ENCODE results near the gene HSD17B11.
A peak's percentile ranks its signal among the peaks of the same experiment; 100 is the strongest.
"Not testable (repeated sequence)": the region's sequence is repeated elsewhere in the genome, so short reads cannot be mapped to it uniquely, and the experiment has no call there.

Gene HSD17B11

DNA sequence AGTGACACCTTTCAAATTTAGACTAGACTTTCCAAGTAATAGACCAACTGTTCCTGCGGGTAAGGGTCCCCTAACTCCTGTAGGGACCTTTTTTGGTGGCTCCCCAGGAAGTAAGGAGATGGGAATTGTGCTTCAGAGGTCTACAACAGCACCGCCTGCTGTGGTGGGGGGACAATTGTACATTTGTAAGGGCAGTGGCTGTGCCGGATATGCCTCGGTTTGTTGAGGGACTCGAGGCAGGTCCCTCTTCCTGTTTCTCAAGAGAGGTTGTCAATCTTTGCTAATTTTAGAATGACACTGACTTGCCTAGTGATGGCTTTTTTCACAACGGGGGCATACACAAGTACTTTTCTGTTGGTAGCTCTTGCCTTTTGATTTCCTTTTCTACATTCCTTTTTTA, 15.5 kb upstream of the HSD17B11 start:
- H3K4me2 ChIP-seq, result 0 out of 2 replicates have a peak overlapping the region, but pooled peaks have one; percentile 6
- no peak overlapping the region for H3K9ac ChIP-seq
- H3K36me3 ChIP-seq, result no peaks in the 10 kb centered on the region
- no peaks in the 10 kb centered on the region for H4K20me1 ChIP-seq
- H3K9me3 ChIP-seq, result no peaks in the 10 kb centered on the region; the same call in 1 of the 2 replicates
- no peaks in the 10 kb centered on the region for H3K27me3 ChIP-seq
- H3K27ac ChIP-seq, result no peak overlapping the region
- no peak for TF ChIP-seq Cebpa-rat (IDR thresholded peaks at IDR 0.05)
- no peaks in the 10 kb centered on the region for H3K4me1 ChIP-seq
- no peak overlapping the region for H3K4me3 ChIP-seq

DNA sequence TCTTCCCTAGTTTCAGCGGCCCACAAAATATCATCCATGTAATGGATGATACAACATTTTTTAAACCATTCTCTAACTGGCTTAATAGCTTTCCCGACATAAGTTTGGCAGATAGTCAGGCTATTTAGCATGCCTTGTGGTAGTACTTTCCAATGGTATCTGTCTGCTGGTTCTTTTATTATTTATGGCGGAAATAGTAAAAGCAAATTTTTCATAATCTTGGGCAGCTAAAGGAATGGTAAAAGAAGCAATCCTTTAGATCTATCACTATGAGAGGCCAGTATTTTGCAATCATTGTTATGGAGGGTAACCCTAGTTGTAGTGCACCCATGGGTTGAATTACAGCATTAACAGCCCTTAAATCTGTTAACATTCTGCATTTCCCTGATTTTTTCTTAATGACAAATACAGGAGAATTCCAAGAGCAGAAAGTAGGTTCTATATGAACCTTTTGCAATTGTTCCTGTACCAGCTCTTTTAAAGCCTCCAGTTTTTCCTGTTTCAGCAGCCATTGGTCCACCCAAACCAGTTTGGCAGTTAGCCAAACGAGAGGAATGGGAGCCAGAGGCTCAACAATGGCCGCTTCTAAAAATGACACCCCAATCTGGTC, 14.3 kb upstream of the HSD17B11 start:
- peaks cover 3% of the 10 kb centered on the region for H3K9me3 ChIP-seq
- H3K4me3 ChIP-seq, result no peak overlapping the region
- no peak overlapping the region for H3K9ac ChIP-seq
- no peaks in the 10 kb centered on the region for H3K4me1 ChIP-seq
- no peaks in the 10 kb centered on the region for H3K27me3 ChIP-seq
- no peaks in the 10 kb centered on the region for H4K20me1 ChIP-seq
- H3K4me2 ChIP-seq, result no peak overlapping the region
- no peak overlapping the region for H3K27ac ChIP-seq
- no peak for TF ChIP-seq Cebpa-rat (IDR thresholded peaks at IDR 0.05)
- no peaks in the 10 kb centered on the region for H3K36me3 ChIP-seq

DNA sequence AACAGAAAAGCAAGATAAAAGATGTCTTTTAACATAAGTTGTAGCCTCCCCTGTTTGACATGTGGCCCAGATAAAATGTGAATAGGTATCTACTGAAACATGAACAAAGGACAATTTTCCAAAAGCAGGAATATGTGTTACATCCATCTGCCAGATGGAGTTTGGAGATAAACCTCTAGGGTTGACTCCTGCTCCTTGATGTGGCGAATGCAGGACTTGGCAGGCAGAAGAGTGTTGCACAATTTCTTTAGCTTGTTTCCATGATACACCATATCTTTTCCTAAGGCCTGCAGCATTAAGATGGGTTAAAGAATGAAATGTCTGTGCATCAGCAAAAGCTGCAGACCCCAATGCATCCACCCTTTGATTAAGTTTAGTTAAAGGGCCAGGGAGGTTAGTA, 12.7 kb upstream of the HSD17B11 start:
- H3K36me3 ChIP-seq, H3K27ac ChIP-seq, H3K4me2 ChIP-seq, H3K9ac ChIP-seq, H3K4me1 ChIP-seq, H3K4me3 ChIP-seq, H3K27me3 ChIP-seq, H4K20me1 ChIP-seq: not testable (repeated sequence)
- peaks cover 16% of the 10 kb centered on the region for H3K9me3 ChIP-seq

GRCh38 chr4:87399954-87400353, 9.0 kb upstream of the HSD17B11 start:
- Histone ChIP-seq H4K20me1 (no peaks in the 10 kb centered on the region), H3K9me3 (peaks cover 16% of the 10 kb centered on the region), H3K36me3 (no peaks in the 10 kb centered on the region), H3K4me2 (no peak overlapping the region), H3K4me1 (no peaks in the 10 kb centered on the region), H3K9ac (no peak overlapping the region), H3K4me3 (no peak overlapping the region), H3K27me3 (no peaks in the 10 kb centered on the region), H3K27ac (no peak overlapping the region)
- no peak for TF ChIP-seq Cebpa-rat (IDR thresholded peaks at IDR 0.05)

DNA sequence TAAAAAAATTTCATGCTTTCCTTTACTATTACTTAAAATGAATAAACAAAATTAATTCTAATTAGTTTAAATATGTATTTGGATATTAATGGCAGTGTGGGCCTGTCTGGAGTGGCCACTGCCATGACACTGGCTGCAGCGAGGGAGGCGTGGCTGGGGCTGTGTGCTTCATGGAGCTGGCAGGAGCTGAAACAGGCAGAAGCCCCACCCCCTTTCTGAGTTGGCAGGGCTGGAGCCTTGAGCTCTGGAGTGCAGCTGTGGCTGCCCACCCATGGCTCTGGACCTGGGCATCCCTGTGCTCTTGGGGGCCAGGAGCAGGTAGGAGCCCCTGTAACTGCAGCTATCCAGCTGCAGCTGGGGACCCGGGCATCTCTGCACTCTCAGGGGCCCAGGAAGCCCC, 8.2 kb upstream of the HSD17B11 start:
- H3K27me3 ChIP-seq, result no peaks in the 10 kb centered on the region

GRCh38 chr4:87395851-87396250, 4.9 kb upstream of the HSD17B11 start:
- H3K4me2 ChIP-seq, H3K4me3 ChIP-seq, H4K20me1 ChIP-seq, H3K36me3 ChIP-seq, H3K27ac ChIP-seq, H3K4me1 ChIP-seq, H3K9ac ChIP-seq, H3K27me3 ChIP-seq: not testable (repeated sequence)
- peaks cover 16% of the 10 kb centered on the region for H3K9me3 ChIP-seq

More for the DNA sequence above, 8.2 kb upstream of the HSD17B11 start:
- H3K27ac ChIP-seq, result no peak overlapping the region
- TF ChIP-seq Cebpa-rat (IDR thresholded peaks at IDR 0.05), result no peak
- H3K4me1 ChIP-seq, result no peaks in the 10 kb centered on the region
- no peak overlapping the region for H3K4me3 ChIP-seq
- H3K9ac ChIP-seq, result no peak overlapping the region
- H3K36me3 ChIP-seq, result no peaks in the 10 kb centered on the region
- H3K4me2 ChIP-seq, result no peak overlapping the region
- H4K20me1 ChIP-seq, result no peaks in the 10 kb centered on the region
- H3K9me3 ChIP-seq, result peaks cover 16% of the 10 kb centered on the region

DNA sequence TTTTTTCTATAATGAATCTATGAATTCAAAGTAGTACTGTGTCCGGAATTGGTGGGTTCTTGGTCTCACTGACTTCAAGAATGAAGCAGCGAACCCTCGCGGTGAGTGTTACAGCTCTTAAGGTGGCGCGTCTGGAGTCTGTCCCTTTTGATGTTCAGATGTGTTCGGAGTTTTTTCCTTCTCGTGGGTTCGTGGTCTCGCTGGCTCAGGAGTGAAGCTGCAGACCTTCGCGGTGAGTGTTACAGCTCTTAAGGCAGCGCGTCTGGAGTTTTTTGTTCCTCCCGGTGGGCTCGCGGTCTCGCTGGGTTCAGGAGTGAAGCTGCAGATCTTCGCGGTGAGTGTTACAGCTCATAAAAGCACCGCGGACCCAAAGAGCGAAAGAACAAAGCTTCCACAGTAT, 4.1 kb upstream of the HSD17B11 start:
- H3K9ac ChIP-seq, H3K27ac ChIP-seq, H3K4me2 ChIP-seq, H3K36me3 ChIP-seq, H3K4me1 ChIP-seq, H3K27me3 ChIP-seq, H4K20me1 ChIP-seq, H3K4me3 ChIP-seq: not testable (repeated sequence)
- peaks cover 10% of the 10 kb centered on the region for H3K9me3 ChIP-seq

DNA sequence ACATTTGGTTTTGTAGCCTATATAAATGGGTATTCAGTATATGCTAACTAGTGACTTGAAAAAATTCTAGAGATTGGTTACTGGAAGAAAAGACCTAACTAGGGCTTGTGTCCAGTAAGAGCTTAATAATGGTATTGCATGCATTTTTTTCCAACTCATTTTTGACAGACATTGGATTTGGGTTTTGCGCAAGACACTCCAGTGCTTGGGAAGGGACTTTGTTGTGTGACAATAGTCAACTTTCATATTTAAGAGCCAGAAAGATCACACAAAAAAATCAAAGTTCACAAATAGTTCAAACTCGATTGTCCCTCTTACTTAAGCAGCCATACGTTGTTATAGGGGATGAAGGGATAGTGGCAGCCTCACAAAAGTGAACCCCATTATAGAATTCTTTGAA, 1.2 kb upstream of the HSD17B11 start:
- Histone ChIP-seq H3K9ac (no peak overlapping the region), H3K4me1 (peaks cover 30% of the 10 kb centered on the region), H3K4me2 (no peak overlapping the region; the same call in 1 of the 2 replicates), H4K20me1 (no peaks in the 10 kb centered on the region), H3K27ac (no peak overlapping the region), H3K27me3 (no peaks in the 10 kb centered on the region), H3K36me3 (peaks cover 9% of the 10 kb centered on the region), H3K4me3 (no peak overlapping the region), H3K9me3 (peaks cover 17% of the 10 kb centered on the region)
- no peak for TF ChIP-seq Cebpa-rat (IDR thresholded peaks at IDR 0.05)

DNA sequence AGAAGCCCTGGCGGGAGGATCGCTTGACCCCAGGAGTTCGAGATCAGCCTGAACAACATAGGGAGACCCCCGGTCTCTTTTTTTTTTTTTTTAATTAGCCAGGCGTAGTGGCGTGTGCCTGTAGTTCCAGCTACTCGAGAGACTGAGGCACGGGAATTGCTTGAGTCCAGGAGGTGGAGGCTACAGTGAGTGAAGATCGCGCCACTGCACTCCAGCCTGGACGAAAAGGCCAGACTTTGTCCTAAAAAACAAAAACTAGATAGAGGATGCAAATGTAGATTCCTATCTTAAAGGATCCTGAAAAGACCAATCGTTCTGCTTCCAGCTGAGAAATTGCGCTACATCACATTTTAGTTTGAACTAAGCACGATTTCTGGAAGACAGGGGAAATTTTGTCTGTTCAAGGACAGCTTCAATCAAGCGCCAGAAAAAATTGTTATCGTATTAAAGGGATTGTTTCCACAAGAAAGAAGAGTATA, 627 bp upstream of the HSD17B11 start:
- H4K20me1 ChIP-seq, result no peaks in the 10 kb centered on the region
- H3K27ac ChIP-seq, result peak overlapping the region; percentile 84
- peaks cover 14% of the 10 kb centered on the region for H3K36me3 ChIP-seq

DNA sequence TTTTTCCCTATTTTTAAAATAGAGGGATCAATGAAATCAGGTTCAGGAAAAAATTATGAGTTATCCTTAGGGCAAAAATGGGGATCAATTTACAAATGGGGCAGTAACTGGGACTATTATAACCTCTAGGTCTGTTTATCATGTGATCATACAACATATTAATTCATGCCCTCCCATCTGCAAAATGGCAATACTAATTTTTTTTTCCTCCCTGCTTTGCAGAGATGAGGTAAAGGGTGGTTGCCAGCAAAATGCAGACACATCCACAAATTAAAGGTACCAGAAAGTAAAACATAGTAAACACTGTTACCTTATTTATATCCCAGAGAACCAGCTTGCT, 467 bp downstream of the HSD17B11 start:
- no peak for TF ChIP-seq Cebpa-rat (IDR thresholded peaks at IDR 0.05)
- Histone ChIP-seq H4K20me1 (no peaks in the 10 kb centered on the region), H3K27me3 (no peaks in the 10 kb centered on the region), H3K9ac (peak overlapping the region; percentile 88), H3K36me3 (peaks cover 22% of the 10 kb centered on the region), H3K4me1 (peaks cover 30% of the 10 kb centered on the region), H3K4me2 (peak overlapping the region; percentile 90), H3K9me3 (peaks cover 32% of the 10 kb centered on the region), H3K4me3 (peak overlapping the region; percentile 79), H3K27ac (peak overlapping the region; percentile 84)

More for the DNA sequence above, 627 bp upstream of the HSD17B11 start:
- H3K4me3 ChIP-seq, result peak overlapping the region; percentile 79
- no peak for TF ChIP-seq Cebpa-rat (IDR thresholded peaks at IDR 0.05)
- no peaks in the 10 kb centered on the region for H3K27me3 ChIP-seq
- H3K4me1 ChIP-seq, result peaks cover 30% of the 10 kb centered on the region
- H3K9ac ChIP-seq, result peak overlapping the region; percentile 88
- peaks cover 23% of the 10 kb centered on the region for H3K9me3 ChIP-seq
- H3K4me2 ChIP-seq, result peak overlapping the region; percentile 90

DNA sequence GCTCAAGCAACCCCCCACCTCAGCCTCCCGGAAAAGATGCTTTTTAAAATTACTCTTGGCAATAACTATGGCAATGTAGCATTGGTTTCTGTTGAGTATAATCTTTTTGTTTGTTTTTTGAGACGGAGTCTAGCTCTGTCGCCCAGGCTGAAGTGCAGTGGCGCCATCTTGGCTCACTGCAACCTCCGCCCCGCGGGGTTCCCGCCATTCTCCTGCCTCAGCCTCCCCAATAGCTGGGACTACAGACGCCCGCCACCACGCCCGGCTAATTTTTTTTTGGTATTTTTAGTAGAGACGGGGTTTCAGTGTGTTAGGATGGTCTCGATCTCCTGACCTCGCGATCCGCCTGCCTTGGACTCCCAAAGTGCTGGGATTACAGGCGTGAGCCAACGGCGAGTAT, 933 bp downstream of the HSD17B11 start:
- Histone ChIP-seq H3K9me3 (peaks cover 37% of the 10 kb centered on the region), H3K9ac (peak overlapping the region; percentile 88), H3K4me2 (peak overlapping the region; percentile 90), H3K4me3 (peak overlapping the region; percentile 79), H3K36me3 (peaks cover 27% of the 10 kb centered on the region), H3K4me1 (peaks cover 30% of the 10 kb centered on the region), H3K27ac (peak overlapping the region; percentile 84; the same call in 1 of the 2 replicates)
- H4K20me1 ChIP-seq, H3K27me3 ChIP-seq: not testable (repeated sequence)
